Testis (tissue), 2 donors: Measurements from ENCODE around the gene DLG2.

Experiments used
- CTCF ChIP-seq, 3 experiments: fragments of 450-650 bp in 2 of 3; fragments of 200-600 bp in 1 of 3; sonication (generic) in 1 of 3; IDR thresholded peaks; one replicate each; pipeline ENCODE4 v1.5.1; 2016 to 2019; ENCODE audit warnings: antibody characterized with exemption in 3 of 3, mild to moderate bottlenecking in 2 of 3, moderate library complexity in 1 of 3
- POLR2A ChIP-seq: fragments of 450-650 bp; IDR thresholded peaks from one replicate; pipeline ENCODE4 v1.6.1; 2017; ENCODE audit warnings: antibody characterized with exemption, mild to moderate bottlenecking, moderate library complexity

- TF ChIP-seq CTCF (IDR thresholded peaks at IDR 0.05) (no peak), POLR2A (no peak)
Measured at GRCh38 chr11:83726316-83726715, 1900.8 kb downstream of the DLG2 start.
